ENCODE measurements around the gene FAM111B.

The FAM111B gene

DNA sequence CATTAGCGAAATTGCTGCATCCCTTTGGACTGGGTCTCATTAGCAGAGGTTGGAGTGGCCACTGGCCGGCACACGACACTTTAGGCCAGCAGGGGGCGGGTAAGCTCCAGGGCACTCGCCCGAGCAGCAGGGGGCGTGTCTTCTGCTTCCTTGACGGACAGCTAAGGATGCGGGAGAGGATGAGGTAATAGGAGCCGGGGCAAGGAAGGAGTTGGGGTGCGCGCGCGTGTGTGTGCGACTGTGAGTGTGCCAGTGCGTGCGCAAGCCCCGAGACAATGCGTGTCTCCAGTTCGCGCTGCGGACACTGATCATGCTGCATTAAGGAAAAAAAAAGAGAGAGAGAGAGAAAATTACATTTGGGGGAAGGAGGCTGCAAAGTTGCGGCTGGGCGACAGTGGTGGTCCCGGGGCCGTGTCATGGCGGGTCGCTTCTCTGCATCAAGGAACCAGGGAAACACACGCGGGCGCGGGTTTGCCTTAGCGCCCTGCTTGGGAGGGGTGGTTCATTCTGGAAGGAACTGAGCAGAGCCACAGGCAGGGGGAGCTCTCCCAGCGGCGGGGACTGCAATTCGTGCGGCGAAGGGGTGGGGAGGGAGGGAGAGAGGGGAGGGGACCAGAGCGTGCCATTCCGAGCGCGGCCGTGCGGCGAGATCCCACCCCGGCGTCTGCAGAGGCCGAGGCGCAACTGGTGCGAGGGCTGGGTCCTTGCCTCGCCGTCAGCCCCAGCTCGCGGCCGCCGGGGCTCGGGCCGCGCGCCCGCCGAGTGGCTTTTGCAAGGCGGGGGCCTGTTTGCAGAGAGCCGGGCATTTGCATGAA lies 64.7 kb downstream of the FAM111B start, which contains the start of gene DTX4:
Gene DTX4 (plus strand): TSS at position 625 of the 815 bp plus-strand sequence. CDS start 464 bp downstream, outside the sequence.
- TF ChIP-seq, protein P1, sequence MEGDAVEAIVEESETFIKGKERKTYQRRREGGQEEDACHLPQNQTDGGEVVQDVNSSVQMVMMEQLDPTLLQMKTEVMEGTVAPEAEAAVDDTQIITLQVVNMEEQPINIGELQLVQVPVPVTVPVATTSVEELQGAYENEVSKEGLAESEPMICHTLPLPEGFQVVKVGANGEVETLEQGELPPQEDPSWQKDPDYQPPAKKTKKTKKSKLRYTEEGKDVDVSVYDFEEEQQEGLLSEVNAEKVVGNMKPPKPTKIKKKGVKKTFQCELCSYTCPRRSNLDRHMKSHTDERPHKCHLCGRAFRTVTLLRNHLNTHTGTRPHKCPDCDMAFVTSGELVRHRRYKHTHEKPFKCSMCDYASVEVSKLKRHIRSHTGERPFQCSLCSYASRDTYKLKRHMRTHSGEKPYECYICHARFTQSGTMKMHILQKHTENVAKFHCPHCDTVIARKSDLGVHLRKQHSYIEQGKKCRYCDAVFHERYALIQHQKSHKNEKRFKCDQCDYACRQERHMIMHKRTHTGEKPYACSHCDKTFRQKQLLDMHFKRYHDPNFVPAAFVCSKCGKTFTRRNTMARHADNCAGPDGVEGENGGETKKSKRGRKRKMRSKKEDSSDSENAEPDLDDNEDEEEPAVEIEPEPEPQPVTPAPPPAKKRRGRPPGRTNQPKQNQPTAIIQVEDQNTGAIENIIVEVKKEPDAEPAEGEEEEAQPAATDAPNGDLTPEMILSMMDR (IDR thresholded peaks at IDR 0.05; ENCODE audit: insufficient read depth, low read length, poor library complexity, severe bottlenecking) = peak; percentile 97
- Histone ChIP-seq H3K36me3 (ENCODE audit: control insufficient read depth, insufficient read depth, low read length) (no peaks in the 10 kb centered on the region), H3K4me3 (replicated peaks; ENCODE audit: low read depth, low read length) (peak within 1 kb of the TSS; percentile 86), H3K27me3 (replicated peaks; ENCODE audit: control insufficient read depth, insufficient read depth, low read length) (no peaks in the 10 kb centered on the region)
- DNase-seq (ENCODE audit: extremely low read depth, insufficient read length) = peak; percentile 89

DNA sequence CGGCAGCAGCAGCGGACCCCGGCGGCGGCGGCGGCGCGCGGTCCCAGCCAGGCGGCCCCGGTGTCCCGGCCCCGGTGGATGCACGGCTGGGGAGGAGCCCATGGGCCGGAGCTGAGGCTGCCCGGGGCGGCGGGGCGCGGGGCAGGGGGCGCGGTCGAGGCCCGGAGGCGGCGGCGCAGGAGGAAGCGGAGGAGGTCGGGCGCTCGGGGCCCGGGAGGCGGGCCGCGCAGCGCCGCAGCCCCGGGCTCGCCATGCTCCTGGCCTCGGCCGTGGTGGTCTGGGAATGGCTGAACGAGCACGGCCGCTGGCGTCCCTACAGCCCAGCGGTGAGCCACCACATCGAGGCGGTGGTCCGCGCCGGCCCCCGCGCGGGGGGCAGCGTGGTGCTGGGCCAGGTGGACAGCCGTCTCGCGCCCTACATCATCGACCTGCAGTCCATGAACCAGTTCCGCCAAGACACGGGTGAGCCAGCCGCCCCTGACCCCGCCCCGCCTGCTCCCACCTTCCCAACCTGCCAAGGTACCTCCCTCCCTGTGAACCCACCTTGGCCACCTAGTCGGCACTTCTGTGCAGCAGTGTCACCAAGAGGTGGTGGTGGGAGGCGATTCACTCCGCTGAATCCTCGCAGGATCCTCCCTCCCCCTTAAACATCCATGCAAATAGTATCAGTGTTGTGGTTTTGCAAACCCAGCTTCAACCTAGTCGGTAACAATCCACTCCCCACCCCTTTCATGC lies 65.5 kb downstream of the FAM111B start:
- peak; percentile 73 for DNase-seq (ENCODE audit: extremely low read depth, insufficient read length)
- TF ChIP-seq, protein P1 (IDR thresholded peaks at IDR 0.05; ENCODE audit: insufficient read depth, low read length, poor library complexity, severe bottlenecking) = peak; percentile 7
- H3K4me3 ChIP-seq (replicated peaks; ENCODE audit: low read depth, low read length) = peak overlapping the region; percentile 86

DNA sequence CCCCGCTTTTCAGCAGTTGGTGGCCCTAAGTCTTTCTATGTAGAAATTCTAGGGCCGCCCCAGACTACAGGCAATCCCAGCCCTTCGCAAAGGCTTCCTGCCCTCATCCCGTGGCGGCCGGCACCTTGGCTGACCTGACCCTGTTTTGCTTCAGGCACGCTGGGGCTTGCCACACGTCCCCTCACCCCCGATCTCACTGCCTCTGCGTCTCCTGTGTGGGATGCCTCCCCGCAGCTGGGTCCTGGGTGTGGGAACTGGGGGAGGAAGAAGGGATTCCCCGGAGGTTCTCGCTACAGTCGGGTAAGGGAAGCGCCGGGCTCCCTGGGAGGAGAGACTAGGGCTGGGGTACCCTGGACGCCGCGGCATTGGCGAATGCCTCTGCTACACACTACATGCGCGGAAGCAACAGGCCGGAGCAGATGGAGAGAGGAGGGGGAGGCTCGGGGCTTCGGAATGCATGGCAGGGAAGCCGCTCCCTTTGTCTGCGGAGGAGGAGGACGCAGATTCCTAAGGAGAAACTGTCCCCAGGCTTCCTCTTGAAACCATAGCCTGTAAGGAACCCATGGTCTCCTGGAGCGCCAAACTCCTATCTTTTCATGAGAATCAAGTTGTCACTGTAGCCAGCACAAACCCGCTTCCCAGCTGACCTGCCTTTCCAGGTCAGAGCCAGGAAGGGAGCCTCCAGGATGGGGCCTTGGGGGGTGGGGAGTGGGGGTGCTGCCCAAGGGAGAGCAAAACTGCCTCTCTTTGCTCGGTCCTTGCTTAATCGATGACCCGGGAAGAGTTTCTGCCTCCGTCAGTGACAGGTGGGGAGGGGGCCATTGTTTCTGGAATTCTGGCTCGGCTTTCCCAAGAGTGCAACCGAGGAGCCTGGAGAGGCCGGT lies 66.3 kb downstream of the FAM111B start:
- Histone ChIP-seq H3K4me3 (replicated peaks; ENCODE audit: low read depth, low read length) (peak overlapping the region; percentile 86), H3K36me3 (ENCODE audit: control insufficient read depth, insufficient read depth, low read length) (0 out of 2 replicates have a peak, but pooled peaks cover 2% of the 10 kb centered on the region), H3K27me3 (replicated peaks; ENCODE audit: control insufficient read depth, insufficient read depth, low read length) (no peaks in the 10 kb centered on the region)
- no peak for DNase-seq (ENCODE audit: extremely low read depth, insufficient read length)
- TF ChIP-seq, protein P1 (IDR thresholded peaks at IDR 0.05; ENCODE audit: insufficient read depth, low read length, poor library complexity, severe bottlenecking) = no peak

More for the DNA sequence above, 65.5 kb downstream of the FAM111B start:
- H3K27me3 ChIP-seq (replicated peaks; ENCODE audit: control insufficient read depth, insufficient read depth, low read length) = no peaks in the 10 kb centered on the region
- 0 out of 2 replicates have a peak, but pooled peaks cover 2% of the 10 kb centered on the region for H3K36me3 ChIP-seq (ENCODE audit: control insufficient read depth, insufficient read depth, low read length)

DNA sequence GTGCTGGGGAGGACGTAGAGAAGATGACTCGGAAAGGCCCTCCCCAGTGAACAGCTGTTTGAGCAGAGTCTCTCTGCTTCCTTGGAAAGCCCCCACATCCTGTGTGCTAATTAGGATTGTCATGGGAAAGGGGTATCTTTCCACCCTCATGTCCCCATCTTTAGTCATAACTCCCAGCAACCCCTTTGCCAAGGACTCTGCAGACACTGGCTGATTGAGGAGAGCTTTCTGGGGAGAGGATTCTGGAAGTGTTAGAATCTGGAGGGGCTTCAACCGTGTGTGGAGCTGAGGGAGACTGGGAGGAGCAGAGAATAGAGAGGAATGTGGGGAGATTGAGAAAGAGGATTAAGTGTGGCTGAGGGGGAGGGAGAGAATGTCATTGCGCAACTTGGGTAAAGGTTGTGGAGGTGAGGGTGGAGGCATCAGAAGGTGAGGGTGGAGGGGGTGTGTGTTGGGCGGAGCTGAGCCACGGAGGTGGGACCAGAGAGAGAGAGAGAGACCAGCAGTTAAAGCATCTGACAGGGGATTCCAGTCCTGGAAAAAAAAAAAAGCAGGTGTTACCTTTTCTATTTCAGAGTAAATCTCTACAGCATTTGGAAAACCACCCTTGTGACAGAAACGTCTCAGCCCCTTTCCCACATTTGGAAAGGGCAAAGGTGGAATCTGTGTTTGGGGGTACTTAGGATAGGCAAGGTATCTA lies 67.1 kb downstream of the FAM111B start:
- Histone ChIP-seq H3K27me3 (replicated peaks; ENCODE audit: control insufficient read depth, insufficient read depth, low read length) (no peaks in the 10 kb centered on the region), H3K4me3 (replicated peaks; ENCODE audit: low read depth, low read length) (peak overlapping the region; percentile 86)
- TF ChIP-seq, protein P1 (IDR thresholded peaks at IDR 0.05; ENCODE audit: insufficient read depth, low read length, poor library complexity, severe bottlenecking) = no peak

DNA sequence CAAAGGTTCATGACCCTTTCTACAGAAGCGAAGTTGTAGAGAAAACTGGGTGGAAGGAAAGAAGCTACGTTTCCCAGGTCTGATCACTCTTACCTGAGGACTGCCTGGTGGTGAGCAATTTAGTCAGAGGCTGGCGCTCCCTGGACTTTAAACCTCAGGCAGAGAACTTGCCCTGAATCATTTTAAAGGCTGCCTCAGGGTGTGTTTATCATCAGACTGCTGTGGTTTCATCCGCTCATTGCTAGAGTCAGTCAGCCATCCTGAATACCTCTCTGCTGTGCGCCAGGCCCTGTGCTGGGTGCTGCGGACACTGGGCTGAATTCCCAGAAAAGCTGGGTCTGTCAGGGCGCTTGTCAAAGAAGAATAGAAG lies 67.6 kb downstream of the FAM111B start:
- Histone ChIP-seq H3K27me3 (replicated peaks; ENCODE audit: control insufficient read depth, insufficient read depth, low read length) (no peaks in the 10 kb centered on the region), H3K36me3 (ENCODE audit: control insufficient read depth, insufficient read depth, low read length) (0 out of 2 replicates have a peak, but pooled peaks cover 2% of the 10 kb centered on the region), H3K4me3 (replicated peaks; ENCODE audit: low read depth, low read length) (peak overlapping the region; percentile 86)
- TF ChIP-seq, protein P1 (IDR thresholded peaks at IDR 0.05; ENCODE audit: insufficient read depth, low read length, poor library complexity, severe bottlenecking) = no peak
- no peak for DNase-seq (ENCODE audit: extremely low read depth, insufficient read length)

More for the DNA sequence above, 67.1 kb downstream of the FAM111B start:
- H3K36me3 ChIP-seq (ENCODE audit: control insufficient read depth, insufficient read depth, low read length) = 0 out of 2 replicates have a peak, but pooled peaks cover 2% of the 10 kb centered on the region
- DNase-seq (ENCODE audit: extremely low read depth, insufficient read length) = no peak
